ENCODE results near the gene AUTS2.

Gene AUTS2

DNA sequence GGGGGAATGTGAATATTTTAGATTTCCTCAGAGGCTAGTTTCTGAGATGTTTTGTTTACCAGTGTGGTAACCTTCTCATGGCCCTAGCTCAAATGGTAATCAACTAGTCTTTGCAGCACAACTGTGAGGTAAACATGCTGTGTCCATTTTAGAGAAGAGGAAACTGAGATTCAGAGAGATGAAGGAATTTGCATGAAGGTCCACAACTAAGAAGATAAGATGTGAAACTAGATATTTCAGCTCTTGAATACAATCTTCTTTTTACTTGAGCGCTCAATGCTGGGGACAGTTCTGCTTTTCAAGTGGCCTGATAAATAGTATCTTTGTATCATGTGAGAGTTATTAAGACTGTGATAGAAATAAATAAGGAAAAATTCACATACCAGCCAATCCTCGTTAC, 245.4 kb downstream of the AUTS2 start:
- DNase-seq, result no peak

DNA sequence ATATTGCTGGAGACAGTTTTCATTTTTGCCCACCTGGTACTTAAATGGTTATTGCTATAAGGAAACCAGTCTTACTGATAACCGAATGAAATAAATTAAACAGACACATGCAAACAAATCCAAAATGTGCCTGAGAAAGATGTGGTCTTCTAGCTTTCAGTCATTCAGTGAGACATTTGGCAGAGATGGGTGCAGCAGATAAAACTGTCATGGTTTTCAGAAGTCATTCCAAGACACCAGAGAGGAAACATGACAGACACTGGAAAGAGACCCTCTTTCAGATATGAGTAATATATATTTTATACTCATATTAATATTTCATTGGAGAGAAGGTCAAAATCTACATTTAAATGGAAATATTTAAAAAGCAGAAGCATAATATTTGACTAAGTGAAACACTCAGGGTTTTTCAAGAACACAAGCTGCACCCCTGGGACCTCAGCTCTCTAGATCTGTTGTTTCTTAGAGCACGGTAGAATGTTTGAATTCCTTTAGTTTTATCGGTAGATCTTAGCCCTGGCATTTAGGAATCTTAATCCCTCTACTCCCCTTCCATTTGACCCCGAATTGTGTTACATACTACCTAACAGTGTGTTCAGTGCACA, 246.1 kb downstream of the AUTS2 start:
- DNase-seq, result no peak

DNA sequence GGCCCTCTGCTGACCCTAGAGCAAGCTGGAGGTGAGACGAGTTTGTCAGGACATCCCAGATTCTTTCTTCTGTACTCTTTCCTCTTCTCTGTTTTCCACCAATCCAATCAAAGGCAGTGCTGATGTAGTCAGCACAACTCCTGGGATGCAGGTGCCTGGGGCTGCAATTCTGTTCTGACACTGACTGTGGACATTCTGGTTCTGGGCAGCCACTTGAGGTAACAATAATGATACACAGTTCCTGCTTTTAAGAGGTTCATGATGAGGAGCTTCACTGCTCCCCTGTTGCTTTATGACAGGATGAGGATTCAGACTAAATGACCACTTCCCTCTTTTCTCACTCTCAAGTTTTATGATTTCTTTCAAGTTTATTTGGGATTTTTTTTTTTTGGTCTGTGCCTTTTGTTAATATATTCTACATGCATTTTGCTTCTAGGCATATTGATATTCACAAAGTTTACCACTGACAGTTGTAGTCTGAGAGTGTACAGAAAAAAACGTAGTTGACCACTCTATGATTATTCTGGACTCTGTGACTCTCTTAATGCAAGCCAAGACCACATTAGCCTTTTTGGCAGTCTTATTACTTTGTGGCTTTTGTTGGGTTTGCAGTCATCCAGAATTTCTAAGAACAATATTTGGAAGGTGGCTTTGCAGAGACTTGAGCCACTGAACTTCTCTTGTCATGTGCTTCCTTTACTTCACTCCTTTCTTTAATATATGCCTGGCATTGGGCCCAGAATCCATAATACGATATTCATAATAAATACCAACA, 247.6 kb downstream of the AUTS2 start:
- no peak for DNase-seq

GRCh38 chr7:69847921-69848612, 249.8 kb downstream of the AUTS2 start:
- no peak for DNase-seq

GRCh38 chr7:69849268-69849667, 251.0 kb downstream of the AUTS2 start:
- no peak for DNase-seq

DNA sequence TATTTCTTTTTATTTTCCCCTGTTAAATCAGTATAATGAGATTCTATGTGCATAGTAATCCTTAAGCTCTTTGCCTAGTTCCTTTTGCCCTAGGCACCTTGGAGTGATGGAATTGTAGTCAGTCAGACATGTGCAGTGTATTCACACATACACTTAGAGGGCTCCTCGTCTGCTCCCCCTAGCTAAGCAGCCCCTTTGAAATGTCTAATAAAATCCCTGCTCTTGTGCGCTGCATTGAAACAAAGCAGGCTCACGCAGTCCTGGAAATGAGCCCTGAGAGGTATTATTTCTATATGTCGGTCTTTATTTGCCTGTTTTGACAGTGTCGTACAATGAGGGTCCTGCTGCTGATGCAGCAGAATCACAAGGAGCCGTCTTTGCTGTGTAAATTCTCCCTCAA, 258.7 kb downstream of the AUTS2 start:
- no peak for DNase-seq

DNA sequence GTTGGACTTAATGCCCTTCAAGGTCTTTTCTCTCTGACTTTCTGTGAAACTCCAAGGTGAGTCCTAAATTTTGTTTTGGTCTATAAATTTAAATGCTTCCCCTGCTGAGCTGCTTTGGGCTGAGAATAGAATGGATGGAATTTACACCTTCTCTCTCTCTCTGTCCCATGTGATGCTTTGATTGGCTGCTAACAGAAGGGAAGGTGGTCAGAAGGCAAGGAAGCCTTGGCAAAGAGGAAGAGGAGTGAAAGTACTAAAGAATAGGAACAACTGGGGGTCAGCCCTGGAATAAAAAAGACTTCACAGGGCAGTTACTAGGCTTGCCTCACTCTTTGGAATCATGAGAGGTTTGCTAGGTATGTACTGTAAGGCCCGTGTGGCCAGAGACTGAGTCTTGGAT, 260.2 kb downstream of the AUTS2 start:
- no peak for DNase-seq

DNA sequence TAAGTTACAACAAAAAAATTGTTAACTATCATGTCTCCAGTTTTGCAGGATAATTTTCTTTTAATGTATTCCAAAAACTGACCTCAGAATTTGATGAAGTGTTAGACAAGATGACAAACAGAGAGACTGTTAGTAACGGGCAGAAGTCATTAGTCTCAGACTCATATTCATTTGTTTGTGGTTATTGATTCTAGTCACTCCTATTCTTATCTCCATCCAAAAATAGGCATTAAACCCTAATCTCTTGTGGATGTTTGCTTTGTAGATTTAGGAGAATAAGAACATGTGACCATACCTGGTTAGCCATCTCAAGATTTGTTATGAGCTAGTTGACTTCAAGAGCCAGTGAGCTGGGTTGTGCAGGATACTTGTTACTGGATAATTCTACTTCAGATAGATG, 261.1 kb downstream of the AUTS2 start:
- DNase-seq, result no peak

DNA sequence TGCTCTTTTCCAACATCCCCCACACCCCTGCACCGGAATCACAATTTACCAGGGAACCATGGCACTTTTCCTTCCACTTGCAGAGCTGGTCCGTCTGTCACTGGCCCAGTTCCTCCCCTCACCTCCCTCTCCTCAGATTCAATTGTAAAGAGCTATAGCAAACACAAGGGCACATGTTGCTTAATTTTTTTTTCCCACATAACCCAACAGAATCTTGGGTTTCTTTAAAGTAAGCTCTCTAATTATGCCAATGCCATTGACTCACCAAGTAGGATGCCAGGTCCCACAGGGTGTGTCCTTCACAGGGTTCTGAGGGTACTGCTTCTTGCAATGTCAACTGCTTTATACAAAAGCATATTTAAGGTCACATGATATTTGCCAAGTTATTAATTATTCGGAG, 262.2 kb downstream of the AUTS2 start:
- DNase-seq, result no peak

DNA sequence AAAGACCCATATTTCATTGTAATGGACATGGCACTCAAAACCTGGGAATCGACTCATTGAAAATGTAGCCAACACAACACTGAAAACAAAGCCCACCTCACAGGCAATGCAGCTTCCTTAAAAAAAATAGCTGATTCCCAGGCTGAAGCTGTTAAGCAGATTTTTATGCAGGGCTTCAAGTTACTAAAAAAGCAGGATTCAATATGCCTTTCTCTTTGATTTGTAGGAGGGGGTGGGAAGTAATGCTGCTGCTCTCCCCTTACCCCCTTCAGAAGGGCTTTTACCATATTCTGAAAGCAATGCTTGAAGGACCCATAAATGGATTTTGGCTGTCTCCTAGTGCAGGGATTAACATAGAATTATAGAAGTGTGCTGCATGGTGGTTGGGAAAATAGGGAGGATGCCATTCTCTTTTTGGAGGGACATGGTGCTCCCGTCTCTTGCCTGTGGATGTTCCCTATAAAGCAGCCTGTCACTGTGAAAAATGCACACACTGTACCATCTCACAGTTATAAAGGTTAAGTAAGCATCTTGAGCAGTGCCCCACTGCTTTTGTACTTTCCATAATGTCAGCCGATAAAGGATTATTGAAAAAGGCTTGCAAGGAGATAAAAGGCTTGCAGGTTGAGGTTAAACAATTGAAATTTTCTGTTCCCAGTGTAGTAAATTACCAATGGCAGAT, 262.8 kb downstream of the AUTS2 start:
- no peak for DNase-seq

GRCh38 chr7:69862413-69863064, 264.3 kb downstream of the AUTS2 start:
- no peak for DNase-seq

DNA sequence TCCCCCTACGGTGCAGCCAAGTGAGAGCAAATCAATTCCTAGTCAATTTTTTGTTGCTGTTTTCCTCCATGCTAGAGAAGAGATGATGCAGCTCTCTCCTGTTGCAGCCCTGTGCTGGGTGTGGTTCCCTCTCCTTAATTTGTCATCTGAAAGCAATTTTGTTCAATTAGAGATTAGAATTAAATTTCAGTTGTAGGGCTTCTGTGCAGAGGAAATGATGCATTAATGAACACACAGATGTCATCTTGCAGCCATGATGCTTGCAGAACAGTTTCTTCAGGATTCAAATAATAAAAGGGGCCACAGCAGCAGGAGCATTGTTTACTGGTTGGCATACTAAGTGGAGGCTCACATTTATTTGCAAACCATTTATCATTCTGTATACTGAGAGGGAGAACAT, 266.0 kb downstream of the AUTS2 start:
- DNase-seq, result no peak

- no peak for DNase-seq
Measured at GRCh38 chr7:69864822-69865221, 266.5 kb downstream of the AUTS2 start.

DNA sequence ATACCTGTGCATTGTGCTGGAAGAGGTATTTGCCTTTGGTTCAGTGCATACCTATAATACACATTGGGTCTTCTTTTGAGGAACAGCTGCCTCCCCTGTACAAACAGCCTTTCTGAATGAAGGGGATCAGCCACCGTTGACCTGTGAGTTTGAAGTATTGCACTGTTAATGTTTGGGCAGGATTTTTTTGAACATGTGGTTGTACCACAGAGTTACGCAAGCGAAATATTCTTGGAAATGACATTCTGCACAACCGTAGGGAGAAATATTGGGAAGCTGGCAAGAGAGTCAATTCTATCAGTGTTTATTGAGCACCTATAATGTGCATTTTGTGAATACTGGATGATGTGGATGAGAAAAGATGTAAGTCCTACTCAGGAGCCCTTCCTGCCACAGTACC, 270.6 kb downstream of the AUTS2 start:
- DNase-seq, result no peak

GRCh38 chr7:69871213-69871885, 273.1 kb downstream of the AUTS2 start:
- DNase-seq, result no peak

DNA sequence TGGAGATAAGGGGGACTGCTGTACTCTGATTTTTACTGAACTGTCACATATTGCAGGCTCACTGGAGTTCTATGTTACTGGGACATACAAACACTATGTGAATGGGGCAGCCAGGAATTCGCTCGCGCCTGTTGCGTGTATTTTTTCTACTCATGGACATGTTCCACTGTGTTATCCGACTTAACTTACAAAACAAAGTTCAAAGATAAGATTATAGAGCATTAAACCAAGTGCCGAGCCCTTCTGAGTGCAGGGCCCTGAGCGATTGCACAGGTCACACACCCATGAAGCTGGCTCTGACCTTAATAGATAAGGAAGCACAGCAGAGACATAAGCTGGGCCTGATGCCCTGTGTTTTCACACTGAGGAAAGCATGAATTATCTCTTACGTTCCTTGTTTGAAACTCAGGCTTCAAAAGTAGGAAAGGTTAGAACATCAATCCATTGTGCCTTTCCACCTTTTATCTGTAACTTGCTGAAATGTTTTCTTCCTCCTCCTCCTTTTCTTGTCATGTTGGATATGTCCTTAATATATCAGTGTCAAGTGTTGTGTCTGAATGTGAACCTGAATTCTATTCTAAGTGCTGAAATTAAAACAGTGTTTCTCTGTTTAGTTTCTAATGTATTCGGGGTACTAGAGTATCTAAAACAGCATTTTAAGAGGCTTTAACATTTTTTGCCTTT, 273.8 kb downstream of the AUTS2 start:
- no peak for DNase-seq

- DNase-seq, result no peak
Measured at GRCh38 chr7:69873512-69873911, 275.2 kb downstream of the AUTS2 start.

DNA sequence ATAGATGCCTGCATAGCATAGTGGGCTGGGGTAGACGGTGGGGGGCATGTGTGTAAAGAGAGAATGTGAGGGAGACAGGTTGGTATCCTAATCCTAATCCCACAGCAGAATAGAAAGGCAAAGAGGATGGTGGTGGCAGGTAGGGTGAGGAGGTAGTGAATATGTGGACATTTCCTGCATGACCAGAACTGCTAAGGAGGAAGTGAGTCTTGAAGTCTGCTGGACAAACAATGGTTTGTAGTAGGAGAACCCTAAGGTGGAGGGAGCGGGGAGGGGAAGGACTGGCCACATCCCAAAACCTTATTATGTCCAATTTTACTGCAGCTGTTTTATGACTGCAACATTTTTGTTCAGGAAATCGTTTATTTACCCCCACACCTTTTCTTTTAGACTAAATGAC, 279.7 kb downstream of the AUTS2 start:
- DNase-seq, result no peak

DNA sequence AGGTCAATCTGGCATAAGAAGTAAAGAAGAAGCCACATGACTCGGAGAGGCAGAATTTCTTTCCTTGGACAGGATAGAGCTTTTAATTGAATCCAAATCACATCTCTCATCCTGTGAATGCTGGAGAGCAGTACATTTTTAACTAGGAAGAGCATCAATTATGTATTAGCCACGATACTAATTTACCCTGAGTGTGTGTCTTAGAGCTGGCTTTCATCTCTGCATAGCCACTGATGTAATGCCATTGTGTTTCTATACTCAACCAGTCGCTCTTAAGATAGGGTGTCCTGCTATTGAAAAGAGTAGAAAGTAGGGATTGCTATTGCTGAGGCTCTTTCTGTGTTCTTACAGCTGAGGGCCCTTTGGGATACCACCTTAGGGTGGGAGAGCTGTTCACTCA, 280.3 kb downstream of the AUTS2 start:
- DNase-seq, result no peak

GRCh38 chr7:69879989-69880388, 281.7 kb downstream of the AUTS2 start:
- DNase-seq, result no peak

GRCh38 chr7:69880840-69881239, 282.6 kb downstream of the AUTS2 start:
- no peak for DNase-seq

Measured in hypothalamus (tissue), 51 donors.